Cardiac ventricle fibroblast (primary cell): ENCODE measurements around the gene CCDC92B. TPM values are rescaled to one million over a fixed set of nuclear protein-coding genes. Genes with fewer than 3 reads are reported as not detected.

Experiments
- total RNA-seq: library from RNA; depleted of rRNA; stranded (reverse); fragments of >200 nt; gene quantifications from 2 replicates; pipeline ENCODE4 v1.2.3, GENCODE V29; 2015

CCDC92B gene
- not detected in 2 replicates for total RNA-seq

GRCh38 chr17:2749058-2749783, at the start of gene CCDC92B:
TSS of gene CCDC92B (minus strand) at chr17:2749652. CDS start at chr17:2735145, 14,507 bp downstream.

GRCh38 chr17:2796164-2797125, 47.0 kb upstream of the CCDC92B start, which contains the start of gene RAP1GAP2:
TSS of gene RAP1GAP2 (plus strand) at chr17:2796438. CDS start at chr17:2796528, 90 bp downstream.

GRCh38 chr17:2711608-2712299, 37.7 kb downstream of the CCDC92B start, which contains the start of gene CLUH:
TSS of gene CLUH (minus strand) at chr17:2711764. CDS start at chr17:2711661, 103 bp downstream.

Other genes starting within 250 kb of the CCDC92B start
- gene METTL16, start 237.8 kb downstream of the CCDC92B start, total RNA-seq: 16.2 and 26.1 TPM in 2 replicates
- gene PAFAH1B1, start 156.0 kb downstream of the CCDC92B start, total RNA-seq: 37.1 and 50.6 TPM in 2 replicates
- 47.4 and 60.6 TPM in 2 replicates for gene CLUH, start 37.9 kb downstream of the CCDC92B start, total RNA-seq
- 0.24 and 0.31 TPM in 2 replicates for gene RAP1GAP2, start 46.8 kb upstream of the CCDC92B start, total RNA-seq